ENCODE data around the gene NTSR2.

Gene NTSR2

GRCh38 chr2:11658208-11659114 is 11.5 kb downstream of the NTSR2 start:
- H2AFZ ChIP-seq = no peak overlapping the region
- H3K36me3 ChIP-seq (ENCODE audit: control insufficient read depth, insufficient read depth, low read length) = no peaks in the 10 kb centered on the region
- no peaks in the 10 kb centered on the region for H3K79me2 ChIP-seq
- no peaks in the 10 kb centered on the region for H3K27me3 ChIP-seq (ENCODE audit: control insufficient read depth, insufficient read depth, low read length)
- no peaks in the 10 kb centered on the region for H3K4me1 ChIP-seq
- H3K9ac ChIP-seq = no peak overlapping the region
- H3K27ac ChIP-seq = no peak overlapping the region
- H3K9me3 ChIP-seq (ENCODE audit: control insufficient read depth, low read length) = no peaks in the 10 kb centered on the region
- no peak overlapping the region for H3K4me2 ChIP-seq (ENCODE audit: low read length)
- TF ChIP-seq, protein P1, sequence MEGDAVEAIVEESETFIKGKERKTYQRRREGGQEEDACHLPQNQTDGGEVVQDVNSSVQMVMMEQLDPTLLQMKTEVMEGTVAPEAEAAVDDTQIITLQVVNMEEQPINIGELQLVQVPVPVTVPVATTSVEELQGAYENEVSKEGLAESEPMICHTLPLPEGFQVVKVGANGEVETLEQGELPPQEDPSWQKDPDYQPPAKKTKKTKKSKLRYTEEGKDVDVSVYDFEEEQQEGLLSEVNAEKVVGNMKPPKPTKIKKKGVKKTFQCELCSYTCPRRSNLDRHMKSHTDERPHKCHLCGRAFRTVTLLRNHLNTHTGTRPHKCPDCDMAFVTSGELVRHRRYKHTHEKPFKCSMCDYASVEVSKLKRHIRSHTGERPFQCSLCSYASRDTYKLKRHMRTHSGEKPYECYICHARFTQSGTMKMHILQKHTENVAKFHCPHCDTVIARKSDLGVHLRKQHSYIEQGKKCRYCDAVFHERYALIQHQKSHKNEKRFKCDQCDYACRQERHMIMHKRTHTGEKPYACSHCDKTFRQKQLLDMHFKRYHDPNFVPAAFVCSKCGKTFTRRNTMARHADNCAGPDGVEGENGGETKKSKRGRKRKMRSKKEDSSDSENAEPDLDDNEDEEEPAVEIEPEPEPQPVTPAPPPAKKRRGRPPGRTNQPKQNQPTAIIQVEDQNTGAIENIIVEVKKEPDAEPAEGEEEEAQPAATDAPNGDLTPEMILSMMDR (IDR thresholded peaks at IDR 0.05) = no peak
- H3K4me3 ChIP-seq (ENCODE audit: low read depth, low read length) = no peak overlapping the region

- Histone ChIP-seq H3K9me3 (ENCODE audit: control insufficient read depth, low read length) (no peaks in the 10 kb centered on the region), H3K9ac (no peak overlapping the region), H2AFZ (no peak overlapping the region), H3K79me2 (no peaks in the 10 kb centered on the region), H3K27ac (no peak overlapping the region), H3K36me3 (ENCODE audit: control insufficient read depth, insufficient read depth, low read length) (no peaks in the 10 kb centered on the region), H3K4me2 (ENCODE audit: low read length) (no peak overlapping the region), H3K27me3 (ENCODE audit: control insufficient read depth, insufficient read depth, low read length) (no peaks in the 10 kb centered on the region), H3K4me3 (ENCODE audit: low read depth, low read length) (no peak overlapping the region), H3K4me1 (no peaks in the 10 kb centered on the region)
- TF ChIP-seq, protein P1 (IDR thresholded peaks at IDR 0.05) = no peak
These were observed 12.3 kb downstream of the NTSR2 start for GRCh38 chr2:11657646-11658045.

DNA sequence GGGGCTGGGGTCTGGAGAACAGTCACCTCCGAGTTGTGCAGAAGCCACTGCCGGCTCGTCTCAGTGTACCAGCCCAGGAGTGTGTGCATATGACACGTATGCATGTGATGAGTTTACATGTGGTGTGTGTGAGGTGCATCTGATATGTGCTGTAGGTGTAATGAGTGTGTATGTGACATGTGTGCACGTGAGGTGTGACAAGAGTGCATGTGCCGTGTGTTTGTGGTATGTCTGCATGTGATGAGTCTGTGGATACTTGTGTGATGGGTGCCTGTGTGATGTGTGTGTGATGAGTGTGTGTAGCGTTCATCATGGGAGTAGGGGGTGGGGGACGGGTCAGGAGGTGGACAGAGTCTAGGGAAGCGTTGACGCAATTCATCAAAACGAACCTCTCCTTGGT is 12.8 kb downstream of the NTSR2 start:
- H3K9ac ChIP-seq = no peak overlapping the region
- no peak overlapping the region for H3K27ac ChIP-seq
- H3K9me3 ChIP-seq (ENCODE audit: control insufficient read depth, low read length) = no peaks in the 10 kb centered on the region
- H2AFZ ChIP-seq = no peak overlapping the region
- no peaks in the 10 kb centered on the region for H3K4me1 ChIP-seq
- H3K36me3 ChIP-seq (ENCODE audit: control insufficient read depth, insufficient read depth, low read length) = no peaks in the 10 kb centered on the region
- no peaks in the 10 kb centered on the region for H3K79me2 ChIP-seq
- H3K27me3 ChIP-seq (ENCODE audit: control insufficient read depth, insufficient read depth, low read length) = no peaks in the 10 kb centered on the region
- TF ChIP-seq, protein P1 (IDR thresholded peaks at IDR 0.05) = no peak
- H3K4me3 ChIP-seq (ENCODE audit: low read depth, low read length) = no peak overlapping the region
- H3K4me2 ChIP-seq (ENCODE audit: low read length) = no peak overlapping the region

GRCh38 chr2:11656671-11657101 is 13.3 kb downstream of the NTSR2 start:
- TF ChIP-seq, protein P1 (IDR thresholded peaks at IDR 0.05) = no peak

DNA sequence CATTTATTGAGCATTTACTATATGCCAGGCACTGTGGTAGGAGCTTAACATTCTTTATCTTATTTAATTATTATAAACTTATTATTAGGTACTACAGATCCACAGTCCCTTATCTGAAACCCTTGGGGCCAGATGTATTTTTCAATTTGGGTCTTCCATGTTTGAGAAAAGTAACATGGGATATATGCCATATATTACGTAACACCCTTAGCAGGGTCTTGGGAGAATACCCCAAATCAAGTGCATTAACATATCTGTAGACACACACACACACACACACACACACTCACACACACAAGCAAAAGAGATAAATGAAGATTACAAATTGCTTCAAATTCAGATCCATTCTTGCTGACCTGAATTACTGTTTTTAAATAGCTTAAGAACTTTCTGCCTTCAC is 13.7 kb downstream of the NTSR2 start:
- Histone ChIP-seq H3K4me1 (no peaks in the 10 kb centered on the region), H3K27me3 (ENCODE audit: control insufficient read depth, insufficient read depth, low read length) (no peaks in the 10 kb centered on the region), H3K9ac (no peak overlapping the region), H3K79me2 (no peaks in the 10 kb centered on the region), H3K4me2 (ENCODE audit: low read length) (no peak overlapping the region), H3K9me3 (ENCODE audit: control insufficient read depth, low read length) (no peaks in the 10 kb centered on the region), H3K36me3 (ENCODE audit: control insufficient read depth, insufficient read depth, low read length) (no peaks in the 10 kb centered on the region), H3K27ac (no peak overlapping the region), H2AFZ (no peak overlapping the region), H3K4me3 (ENCODE audit: low read depth, low read length) (no peak overlapping the region)
- TF ChIP-seq, protein P1 (IDR thresholded peaks at IDR 0.05) = no peak

More at GRCh38 chr2:11656671-11657101, 13.3 kb downstream of the NTSR2 start:
- Histone ChIP-seq H3K4me2 (ENCODE audit: low read length) (no peak overlapping the region), H3K9me3 (ENCODE audit: control insufficient read depth, low read length) (no peaks in the 10 kb centered on the region), H3K36me3 (ENCODE audit: control insufficient read depth, insufficient read depth, low read length) (no peaks in the 10 kb centered on the region), H3K79me2 (no peaks in the 10 kb centered on the region), H2AFZ (no peak overlapping the region), H3K4me3 (ENCODE audit: low read depth, low read length) (no peak overlapping the region), H3K27ac (no peak overlapping the region), H3K9ac (no peak overlapping the region), H3K4me1 (no peaks in the 10 kb centered on the region), H3K27me3 (ENCODE audit: control insufficient read depth, insufficient read depth, low read length) (no peaks in the 10 kb centered on the region)
